ENCODE data around the gene C17orf50.

The C17orf50 gene

DNA sequence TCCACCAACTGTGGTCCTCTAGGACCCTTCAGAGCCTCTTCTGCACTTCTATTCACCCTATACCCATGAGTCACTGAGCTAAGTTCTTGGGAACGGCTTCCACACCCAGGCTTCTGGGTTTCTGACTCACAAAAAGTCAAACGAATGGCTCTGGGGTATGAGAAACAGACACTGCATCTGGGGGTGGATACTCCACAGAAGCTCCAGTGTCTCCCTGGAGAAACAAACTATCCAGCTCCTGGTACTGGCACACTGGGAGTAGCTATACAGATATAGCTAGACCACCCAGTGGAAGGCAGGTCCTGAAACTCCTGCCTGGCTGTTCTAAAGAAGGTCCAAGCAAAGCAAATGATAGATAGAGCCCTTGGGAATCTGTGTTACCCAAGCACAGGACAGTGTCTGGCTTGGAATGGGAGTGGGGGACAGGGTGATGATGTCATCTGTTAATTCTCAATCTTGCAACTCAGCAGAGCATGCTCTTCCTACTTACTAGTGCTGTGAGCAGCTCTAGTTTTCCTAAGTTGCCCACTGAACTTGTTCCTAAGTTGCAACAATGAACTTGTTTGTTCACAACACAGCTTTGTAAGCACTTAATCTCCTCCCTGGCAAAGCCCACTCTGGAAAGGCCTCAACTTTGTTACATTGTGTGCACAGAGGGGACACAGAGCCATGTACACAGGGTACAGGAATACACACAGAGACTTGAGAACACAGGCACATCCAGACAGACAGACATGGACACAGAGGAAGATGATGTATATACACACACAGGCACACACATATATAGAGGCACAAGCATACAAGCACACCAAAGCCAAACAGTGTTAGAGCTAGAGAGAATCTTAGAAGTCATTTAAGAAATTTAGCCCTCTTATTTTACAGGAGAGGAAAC, 28.0 kb downstream of the C17orf50 start:
- in situ Hi-C loops (cut with MboI; ENCODE audit: low pct_unique_long_range_greater_than_20kb, low sequenced_read_pairs, unreplicated experiment) = no loop called here
- TF ChIP-seq, protein P1, sequence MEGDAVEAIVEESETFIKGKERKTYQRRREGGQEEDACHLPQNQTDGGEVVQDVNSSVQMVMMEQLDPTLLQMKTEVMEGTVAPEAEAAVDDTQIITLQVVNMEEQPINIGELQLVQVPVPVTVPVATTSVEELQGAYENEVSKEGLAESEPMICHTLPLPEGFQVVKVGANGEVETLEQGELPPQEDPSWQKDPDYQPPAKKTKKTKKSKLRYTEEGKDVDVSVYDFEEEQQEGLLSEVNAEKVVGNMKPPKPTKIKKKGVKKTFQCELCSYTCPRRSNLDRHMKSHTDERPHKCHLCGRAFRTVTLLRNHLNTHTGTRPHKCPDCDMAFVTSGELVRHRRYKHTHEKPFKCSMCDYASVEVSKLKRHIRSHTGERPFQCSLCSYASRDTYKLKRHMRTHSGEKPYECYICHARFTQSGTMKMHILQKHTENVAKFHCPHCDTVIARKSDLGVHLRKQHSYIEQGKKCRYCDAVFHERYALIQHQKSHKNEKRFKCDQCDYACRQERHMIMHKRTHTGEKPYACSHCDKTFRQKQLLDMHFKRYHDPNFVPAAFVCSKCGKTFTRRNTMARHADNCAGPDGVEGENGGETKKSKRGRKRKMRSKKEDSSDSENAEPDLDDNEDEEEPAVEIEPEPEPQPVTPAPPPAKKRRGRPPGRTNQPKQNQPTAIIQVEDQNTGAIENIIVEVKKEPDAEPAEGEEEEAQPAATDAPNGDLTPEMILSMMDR (IDR thresholded peaks at IDR 0.05; ENCODE audit: extremely low read depth, insufficient read depth, missing control alignments) = no peak
- DNase-seq (ENCODE audit: low spot score) = no peak

DNA sequence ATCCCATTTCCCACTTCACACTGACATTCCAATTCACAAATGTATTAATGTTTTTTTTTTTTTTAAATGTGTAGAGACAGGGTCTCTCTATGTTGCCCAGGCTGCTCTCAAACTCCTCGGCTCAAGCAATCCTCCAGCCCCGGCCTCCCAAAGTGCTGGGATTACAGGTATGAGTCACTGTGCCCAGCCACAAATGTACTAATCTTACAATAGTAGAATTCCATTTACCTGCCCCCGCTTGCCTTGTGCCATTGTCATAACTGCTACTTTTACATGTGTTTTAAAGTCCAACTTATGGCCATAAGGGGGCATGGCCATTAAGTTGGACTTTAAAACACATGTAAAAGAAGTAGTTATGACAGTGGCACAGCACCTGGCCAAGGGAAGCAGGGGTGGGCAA, 30.2 kb downstream of the C17orf50 start:
- in situ Hi-C loops (cut with MboI; ENCODE audit: low pct_unique_long_range_greater_than_20kb, low sequenced_read_pairs, unreplicated experiment) = no loop called here
- TF ChIP-seq, protein P1 (IDR thresholded peaks at IDR 0.05; ENCODE audit: extremely low read depth, insufficient read depth, missing control alignments) = no peak
- no peak for DNase-seq (ENCODE audit: low spot score)

DNA sequence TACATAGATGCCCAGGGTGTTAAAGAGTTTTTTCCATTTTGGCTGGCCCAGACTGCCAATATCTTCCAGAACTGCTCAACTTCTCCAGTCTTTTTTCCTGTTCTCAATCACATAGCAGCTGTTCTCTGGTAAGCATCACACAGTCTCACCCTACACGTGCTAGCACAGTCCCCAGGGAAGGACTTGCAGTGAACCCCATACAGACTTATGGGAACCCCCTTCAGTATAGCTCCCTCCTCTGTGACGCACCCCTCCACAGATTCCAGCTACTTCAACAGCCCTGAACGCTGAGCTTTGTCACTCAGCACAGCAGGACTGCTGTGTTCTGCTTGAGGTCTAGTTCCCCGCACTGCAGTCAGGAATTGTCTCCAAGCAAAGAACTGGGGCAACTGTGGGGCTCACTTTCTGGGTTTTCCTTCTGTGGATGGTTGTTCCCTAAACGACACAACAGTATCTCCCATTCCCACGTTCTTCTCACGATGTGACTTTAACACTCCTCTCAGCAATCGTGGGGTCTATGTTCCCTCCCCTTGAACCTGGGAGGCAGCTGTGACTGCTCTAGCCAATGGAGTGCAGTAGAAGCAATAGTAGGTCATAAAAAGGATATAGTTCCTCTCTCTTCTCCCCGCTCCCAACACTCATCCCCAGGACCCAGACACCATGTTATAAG, 31.1 kb downstream of the C17orf50 start:
- DNase-seq (ENCODE audit: low spot score) = no peak
- in situ Hi-C loops (cut with MboI; ENCODE audit: low pct_unique_long_range_greater_than_20kb, low sequenced_read_pairs, unreplicated experiment) = no loop called here
- TF ChIP-seq, protein P1 (IDR thresholded peaks at IDR 0.05; ENCODE audit: extremely low read depth, insufficient read depth, missing control alignments) = no peak

DNA sequence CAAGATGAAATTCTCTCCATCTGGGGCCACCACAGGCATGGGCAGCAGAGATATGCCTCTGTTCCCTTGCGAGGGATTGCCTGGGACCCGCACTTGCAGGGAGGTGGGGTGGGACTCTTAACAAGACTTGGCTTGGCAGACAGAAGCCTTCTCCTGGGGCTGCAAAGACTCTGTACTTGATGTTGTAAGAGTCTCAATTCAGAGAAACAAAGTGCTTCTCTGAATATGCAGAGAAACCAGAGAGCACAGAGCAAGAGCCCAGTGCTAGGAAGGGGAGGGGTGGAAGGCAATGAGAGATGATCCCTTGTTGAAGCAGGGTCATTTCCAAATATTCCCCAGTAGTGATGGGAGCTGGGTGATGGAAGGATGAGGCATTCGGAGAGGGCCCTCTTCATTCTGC, 32.6 kb downstream of the C17orf50 start:
- in situ Hi-C loops (cut with MboI; ENCODE audit: low pct_unique_long_range_greater_than_20kb, low sequenced_read_pairs, unreplicated experiment) = no loop called here
- TF ChIP-seq, protein P1 (IDR thresholded peaks at IDR 0.05; ENCODE audit: extremely low read depth, insufficient read depth, missing control alignments) = no peak

DNA sequence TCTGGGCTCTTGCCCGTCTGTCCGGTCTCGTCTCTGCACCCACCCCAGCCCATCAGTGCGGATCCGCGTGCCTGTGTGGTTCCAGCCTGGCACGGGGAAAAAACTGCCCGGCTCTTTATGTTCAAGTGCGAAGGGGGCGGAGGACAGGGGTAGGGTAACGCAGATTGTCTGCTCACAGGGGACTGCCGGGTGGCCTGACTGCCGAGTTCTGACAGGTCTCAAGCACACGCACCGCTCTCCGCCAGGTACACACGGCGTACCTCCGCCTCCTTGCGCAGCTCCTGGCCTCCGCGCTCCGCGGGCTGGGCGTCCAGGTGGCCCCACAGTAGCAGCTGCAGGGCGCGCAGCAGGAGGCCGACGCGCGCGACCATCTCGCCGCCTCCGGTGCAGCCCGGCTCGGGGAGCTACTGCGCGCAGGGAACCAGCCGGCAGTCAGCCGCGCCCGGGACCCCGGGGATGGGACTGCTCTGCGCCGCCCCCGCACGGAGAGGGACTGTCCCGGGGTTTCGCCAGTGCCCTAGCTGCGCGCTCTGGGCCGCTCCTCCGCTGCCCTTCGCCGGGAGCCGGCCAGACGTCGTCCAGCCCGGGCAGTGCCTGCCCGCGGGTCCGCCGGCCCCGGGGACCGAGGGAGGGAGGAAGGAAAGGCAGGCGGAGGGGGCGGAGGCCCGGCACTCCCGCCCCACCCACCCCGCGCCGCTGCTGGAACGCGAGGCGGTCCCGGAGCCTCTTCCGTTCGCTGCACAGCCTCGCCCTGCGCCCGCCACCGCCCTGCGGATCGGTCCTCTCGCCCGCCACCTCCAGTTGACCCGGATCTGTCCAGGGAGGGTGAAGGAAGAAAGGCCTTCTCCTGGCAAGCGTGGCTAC, 34.6 kb downstream of the C17orf50 start, which contains the start of gene MMP28:
MMP28 (minus strand) TSS at position 635 of the 864 bp plus-strand sequence; CDS start at position 371, 264 bp downstream.
- TF ChIP-seq, protein P1 (IDR thresholded peaks at IDR 0.05; ENCODE audit: extremely low read depth, insufficient read depth, missing control alignments) = no peak
- peak; percentile 62 for DNase-seq (ENCODE audit: low spot score)
- in situ Hi-C loops (cut with MboI; ENCODE audit: low pct_unique_long_range_greater_than_20kb, low sequenced_read_pairs, unreplicated experiment) = no loop called here

More for the DNA sequence above, 32.6 kb downstream of the C17orf50 start:
- DNase-seq (ENCODE audit: low spot score) = no peak

DNA sequence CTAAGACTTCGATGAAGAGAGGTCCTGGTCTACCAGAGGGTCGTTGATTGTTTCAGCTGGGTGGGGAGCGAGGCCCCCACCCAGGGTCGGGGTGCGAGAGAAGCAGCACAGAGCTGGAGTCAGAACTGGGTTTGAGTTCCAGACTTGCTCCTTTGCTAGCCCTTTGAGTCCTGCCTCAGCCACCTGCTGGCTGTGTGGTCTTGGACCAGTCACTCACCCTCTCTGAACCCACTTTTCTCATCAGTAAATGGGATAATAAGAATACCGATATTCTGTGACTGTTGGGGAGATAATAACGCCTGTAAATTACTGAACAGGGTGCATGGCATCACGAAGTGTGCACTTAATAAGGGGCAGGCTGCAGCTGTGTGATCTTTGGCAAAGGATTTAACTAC, 35.2 kb downstream of the C17orf50 start:
- TF ChIP-seq, protein P1 (IDR thresholded peaks at IDR 0.05; ENCODE audit: extremely low read depth, insufficient read depth, missing control alignments) = no peak
- in situ Hi-C loops (cut with MboI; ENCODE audit: low pct_unique_long_range_greater_than_20kb, low sequenced_read_pairs, unreplicated experiment) = no loop called here
- DNase-seq (ENCODE audit: low spot score) = no peak

All from GM13977 (cell line).